ENCODE data around the gene DHRS11. TPM values are rescaled to one million over a fixed set of nuclear protein-coding genes. Genes with fewer than 3 reads are reported as not detected.

The DHRS11 gene
- total and polyA plus RNA-seq, 3 donors from 2014 or later = 13.9 to 38.3 (median 17.6) TPM

DNA sequence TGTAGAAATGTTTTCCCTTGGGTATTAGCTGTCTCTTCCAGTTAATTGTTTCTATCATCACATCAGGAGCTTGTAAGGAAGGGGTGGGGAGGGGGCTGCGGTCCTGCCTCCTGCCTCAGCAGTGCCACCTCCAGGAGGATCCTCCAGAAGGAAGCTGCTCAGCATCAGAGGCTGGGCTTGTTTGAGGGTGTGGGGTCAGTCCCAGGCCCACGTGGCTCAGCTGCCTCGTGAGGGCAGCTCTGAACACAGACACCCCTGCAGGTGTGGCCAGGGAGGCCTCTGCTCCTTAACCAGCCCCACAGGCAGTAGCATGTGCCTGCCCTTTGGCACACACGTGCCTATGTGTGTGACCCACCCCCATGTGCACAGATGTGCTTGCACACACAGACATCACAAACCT, 56.0 kb downstream of the DHRS11 start:
- DNase-seq = no peak
- Histone ChIP-seq H3K9me3 (no peaks in the 10 kb centered on the region), H3K4me3 (no peak overlapping the region), H3K36me3 (ENCODE audit: low read depth, missing control alignments) (no peaks in the 10 kb centered on the region), H3K27me3 (no peaks in the 10 kb centered on the region), H3K27ac (no peak overlapping the region), H3K4me1 (no peaks in the 10 kb centered on the region)
- TF ChIP-seq POLR2A (IDR thresholded peaks at IDR 0.05) (no peak), CTCF (IDR thresholded peaks at IDR 0.05) (no peak)
- intact Hi-C loops (cut with DNase I; ENCODE audit: low total_unique reads) = no loop called here
- WGBS, 2 donors = 53 to 56% methylated on average over 3 to 4 of the region's 4 CpGs

GRCh38 chr17:36650096-36650775, 58.6 kb downstream of the DHRS11 start:
- no peaks in the 10 kb centered on the region for H3K4me1 ChIP-seq
- no peaks in the 10 kb centered on the region for H3K27me3 ChIP-seq
- 61% methylated on average over 9 of the region's 9 CpGs for WGBS, 2 donors
- intact Hi-C loops (cut with DNase I; ENCODE audit: low total_unique reads) = no loop called here
- no peaks in the 10 kb centered on the region for H3K9me3 ChIP-seq
- no peaks in the 10 kb centered on the region for H3K36me3 ChIP-seq (ENCODE audit: low read depth, missing control alignments)
- TF ChIP-seq POLR2A (IDR thresholded peaks at IDR 0.05) (no peak), CTCF (IDR thresholded peaks at IDR 0.05) (no peak)
- no peak for DNase-seq
- no peak overlapping the region for H3K27ac ChIP-seq
- no peak overlapping the region for H3K4me3 ChIP-seq

Other genes with a start within 250 kb of the DHRS11 start
- gene TBC1D3H, start 203.4 kb upstream of the DHRS11 start, total RNA-seq = 1 to 10 TPM in 1 of 2 donors, not detected in 1; 6.8 TPM
- gene TBC1D3H, start 203.4 kb upstream of the DHRS11 start, polyA plus RNA-seq (ENCODE audit: insufficient read depth, low read depth, low replicate concordance) = not detected
- gene ZNHIT3, start 105.2 kb upstream of the DHRS11 start, total RNA-seq = 10 to 100 TPM; 45.8 to 46.0 TPM
- 123 TPM for gene ZNHIT3, start 105.2 kb upstream of the DHRS11 start, polyA plus RNA-seq (ENCODE audit: insufficient read depth, low read depth, low replicate concordance)
- gene MYO19, start 57.0 kb upstream of the DHRS11 start, total RNA-seq = 100 to 1,000 TPM; 128 to 163 TPM
- 52.2 TPM for gene MYO19, start 57.0 kb upstream of the DHRS11 start, polyA plus RNA-seq (ENCODE audit: insufficient read depth, low read depth, low replicate concordance)
- 1 to 10 TPM; 5.5 to 7.6 TPM for gene PIGW, start 56.9 kb upstream of the DHRS11 start, total RNA-seq
- gene PIGW, start 56.9 kb upstream of the DHRS11 start, polyA plus RNA-seq (ENCODE audit: insufficient read depth, low read depth, low replicate concordance) = 8.5 TPM
- gene GGNBP2, start 47.0 kb upstream of the DHRS11 start, total RNA-seq = 100 to 1,000 TPM; 104 to 118 TPM
- 144 TPM for gene GGNBP2, start 47.0 kb upstream of the DHRS11 start, polyA plus RNA-seq (ENCODE audit: insufficient read depth, low read depth, low replicate concordance)
- gene MRM1, start 9.7 kb downstream of the DHRS11 start, total RNA-seq = 1 to 10 TPM; 7.6 to 8.1 TPM
- gene MRM1, start 9.7 kb downstream of the DHRS11 start, polyA plus RNA-seq (ENCODE audit: insufficient read depth, low read depth, low replicate concordance) = 4.4 TPM